K562 (cell line): ENCODE measurements around the gene VRK3. TPM values are rescaled to one million over a fixed set of nuclear protein-coding genes. Genes with fewer than 3 reads are reported as not detected.
A peak's percentile ranks its signal among the peaks of the same experiment; 100 is the strongest.

Source experiments
- ATAC-seq: fragments of 200-7000 bp; cut with Tn5 transposase; 3 replicates; pipeline ENCODE4 v1.9.1; 2020; ENCODE audit warnings: moderate library complexity
- BruUV-seq: library from RNA; stranded (reverse); fragments of 400-500 nt; replicated peaks from 2 replicates; lab custom pipeline; 2021; lab: Mats Ljungman, UMichigan
- CTCF ChIA-PET: fragments of 300-600 bp; formaldehyde crosslinking; extraction: SDS; loops from one replicate; lab custom pipeline; 2021; ENCODE audit warnings: low intra/inter-chr PET ratio; lab: Yijun Ruan, JAX
- POLR2A ChIA-PET: fragments of 300-600, 350-650 bp; sonication (Branson Sonifier 250); formaldehyde crosslinking; extraction: SDS; loops from one replicate; lab custom pipeline; 2021; ENCODE audit warnings: antibody characterized with exemption, inconsistent platforms; lab: Yijun Ruan, JAX
- DNase-seq, 4 experiments: peaks; one replicate each; pipeline versions ENCODE4 v3.0.0 to v3.0.0-alpha.2; 2011 to 2018; ENCODE audit warnings: low spot score in 3 of 4, mixed read lengths in 3 of 4; ENCODE audit errors: extremely low read depth in 1 of 4
- FAIRE-seq: peaks from 2 replicates; lab custom pipeline; 2011; peaks lifted over from hg19 to GRCh38; lab: Jason Lieb, UNC
- H2AFZ ChIP-seq: 2 replicates; pipeline ENCODE4 v1.6.0; 2011; ENCODE audit warnings: low read depth, low read length, control low read depth, inconsistent platforms
- H3K27ac ChIP-seq: fragments of 200-600 bp; 3 replicates; pipeline ENCODE4 v1.8.0; 2011; ENCODE audit warnings: low read depth, mild to moderate bottlenecking, control low read depth, inconsistent platforms, low read length, moderate library complexity, mixed read lengths; ENCODE audit errors: extremely low read depth
- H3K27me3 ChIP-seq, 2 experiments: fragments of 300-600 bp in 1 of 2; 2 replicates in 1 of 2; 3 replicates in 1 of 2; pipeline versions ENCODE4 v1.6.0 to v1.8.0; 2011; ENCODE audit warnings: inconsistent platforms in 2 of 2, low read length in 2 of 2, mild to moderate bottlenecking in 1 of 2, mixed read lengths in 1 of 2, moderate library complexity in 1 of 2; ENCODE audit not compliant: control insufficient read depth in 2 of 2, insufficient read depth in 2 of 2
- H3K36me3 ChIP-seq: fragments of 300-600 bp; 3 replicates; pipeline ENCODE4 v1.8.0; 2011; ENCODE audit warnings: mild to moderate bottlenecking, low read length, inconsistent platforms; ENCODE audit not compliant: control insufficient read depth, insufficient read depth
- H3K4me1 ChIP-seq, 2 experiments: fragments of 200-600 bp in 1 of 2; replicated peaks in 1 of 2; 2 replicates in 1 of 2; 3 replicates in 1 of 2; pipeline versions ENCODE4 v1.5.1 to v1.8.0; 2011; ENCODE audit warnings: inconsistent platforms in 2 of 2, low read length in 2 of 2, mild to moderate bottlenecking in 1 of 2, mixed read lengths in 1 of 2, moderate library complexity in 1 of 2; ENCODE audit not compliant: control insufficient read depth in 2 of 2, insufficient read depth in 2 of 2
- H3K4me2 ChIP-seq: 2 replicates; pipeline ENCODE4 v1.6.1; 2011; ENCODE audit warnings: low read length, control low read depth, inconsistent platforms, mixed read lengths; ENCODE audit not compliant: insufficient read depth
- H3K4me3 ChIP-seq: fragments of 200-600 bp; sonication (generic), shearing (Covaris generic); 2 replicates; pipeline ENCODE4 v1.5.1; 2016; ENCODE audit warnings: control low read depth, inconsistent platforms
- H3K79me2 ChIP-seq: fragments of 200-600 bp; 3 replicates; pipeline ENCODE4 v1.8.0; 2011; ENCODE audit warnings: low read length, inconsistent platforms; ENCODE audit not compliant: control insufficient read depth, insufficient read depth
- H3K9ac ChIP-seq, 2 experiments: 2 replicates each; pipeline versions ENCODE4 v1.6.0 to v1.6.1; 2011; ENCODE audit warnings: low read depth in 2 of 2, low read length in 2 of 2, control low read depth in 1 of 2, inconsistent platforms in 1 of 2, mild to moderate bottlenecking in 1 of 2, mixed read lengths in 1 of 2; ENCODE audit not compliant: insufficient read depth in 1 of 2
- H3K9me1 ChIP-seq: one replicate; pipeline ENCODE4 v1.6.0; 2011; ENCODE audit warnings: inconsistent platforms, mild to moderate bottlenecking, low read length, moderate library complexity; ENCODE audit not compliant: control insufficient read depth, insufficient read depth
- H3K9me3 ChIP-seq: replicated peaks from 2 replicates; pipeline ENCODE4 v1.5.1; 2011; ENCODE audit warnings: low read depth, low read length, inconsistent platforms; ENCODE audit not compliant: control insufficient read depth, insufficient read depth
- H4K20me1 ChIP-seq: replicated peaks from 2 replicates; pipeline ENCODE4 v1.6.1; 2011; ENCODE audit warnings: low read length, inconsistent platforms, mixed read lengths; ENCODE audit not compliant: control insufficient read depth, insufficient read depth
- CBFA2T2 ChIP-seq: fragments of 450-650 bp; conservative IDR thresholded peaks from 2 replicates; pipeline ENCODE4 v1.6.1; 2017; ENCODE audit warnings: mild to moderate bottlenecking
- ESRRA ChIP-seq: fragments of 450-650 bp; IDR thresholded peaks from 2 replicates; pipeline ENCODE4 v1.6.1; 2014; ENCODE audit warnings: low read depth, mild to moderate bottlenecking, moderate library complexity, borderline replicate concordance
- FOXA1 ChIP-seq: fragments of 450-650 bp; IDR thresholded peaks from 2 replicates; pipeline ENCODE4 v1.6.1; 2016; ENCODE audit warnings: mild to moderate bottlenecking, borderline replicate concordance
- GABPA ChIP-seq: fragments of 200-800 bp; sonication (Bioruptor generic); conservative IDR thresholded peaks from 2 replicates; pipeline ENCODE4 v1.6.1; 2016; ENCODE audit warnings: low read depth, missing genetic modification characterization, missing compliant biosample characterization
- L3MBTL2 ChIP-seq: fragments of 450-650 bp; IDR thresholded peaks from 2 replicates; pipeline ENCODE4 v1.6.1; 2016; ENCODE audit warnings: mild to moderate bottlenecking, moderate library complexity
- LEF1 ChIP-seq: fragments of 450-650 bp; IDR thresholded peaks from 2 replicates; pipeline ENCODE4 v1.6.1; 2016; ENCODE audit warnings: mild to moderate bottlenecking
- MAX ChIP-seq: sonication (generic); formaldehyde crosslinking; IDR thresholded peaks from 2 replicates; pipeline ENCODE4 v1.9.0; 2022; ENCODE audit warnings: mild to moderate bottlenecking, missing genetic modification reagents
- MCM2 ChIP-seq: fragments of 450-650 bp; IDR thresholded peaks from 2 replicates; pipeline ENCODE4 v1.6.1; 2017; ENCODE audit warnings: low read depth, mild to moderate bottlenecking
- MCM5 ChIP-seq: fragments of 450-650 bp; IDR thresholded peaks from 2 replicates; pipeline ENCODE4 v1.6.1; 2016; ENCODE audit warnings: low read depth
- MTA1 ChIP-seq: fragments of 450-650 bp; IDR thresholded peaks from 2 replicates; pipeline ENCODE4 v1.6.1; 2017; ENCODE audit warnings: borderline replicate concordance
- NFIC ChIP-seq: fragments of 450-650 bp; IDR thresholded peaks from 2 replicates; pipeline ENCODE4 v1.6.1; 2017; ENCODE audit warnings: mild to moderate bottlenecking, inconsistent platforms
- NR3C1 ChIP-seq: sonication (generic); formaldehyde crosslinking; IDR thresholded peaks from 2 replicates; pipeline ENCODE4 v1.8.1; 2022; ENCODE audit warnings: missing genetic modification reagents
- NR4A1 ChIP-seq, 2 experiments: fragments of 250-450 bp in 1 of 2; fragments of 450-650 bp in 1 of 2; sonication (Bioruptor Pico) in 1 of 2; IDR thresholded peaks; 2 replicates each; pipeline versions ENCODE4 v1.4.0 to v1.6.1; 2016 to 2020; ENCODE audit warnings: mild to moderate bottlenecking in 2 of 2, missing compliant biosample characterization in 1 of 2, missing genetic modification characterization in 1 of 2, moderate library complexity in 1 of 2
- PHF21A ChIP-seq: fragments of 450-650 bp; IDR thresholded peaks from 2 replicates; pipeline ENCODE4 v1.6.1; 2017; ENCODE audit warnings: low read depth, borderline replicate concordance
- RBM34 ChIP-seq: fragments of 200-400 bp; formaldehyde crosslinking; IDR thresholded peaks from 2 replicates; pipeline ENCODE4 v1.6.1; 2018; ENCODE audit warnings: low read length, borderline replicate concordance; ENCODE audit not compliant: insufficient read depth
- SNRNP70 ChIP-seq: fragments of 200-400 bp; formaldehyde crosslinking; optimal IDR thresholded peaks from 2 replicates; pipeline ENCODE3; 2017; ENCODE audit warnings: low read depth, low read length
- SREBF1 ChIP-seq: fragments of 150-350 bp; IDR thresholded peaks from 2 replicates; pipeline ENCODE4 v1.6.1; 2014; ENCODE audit warnings: antibody characterized with exemption, low read depth, low read length, borderline replicate concordance
- XRCC5 ChIP-seq: fragments of 200-400 bp; formaldehyde crosslinking; IDR thresholded peaks from 2 replicates; pipeline ENCODE4 v1.6.1; 2017; ENCODE audit warnings: low read depth, mild to moderate bottlenecking, low read length
- YBX1 ChIP-seq: fragments of 450-650 bp; IDR thresholded peaks from 2 replicates; pipeline ENCODE4 v1.7.1; 2016; ENCODE audit warnings: mild to moderate bottlenecking
- ZFX ChIP-seq: sonication (generic); formaldehyde crosslinking; IDR thresholded peaks from 2 replicates; pipeline ENCODE4 v1.8.0; 2022; ENCODE audit warnings: mild to moderate bottlenecking, missing genetic modification reagents, moderate library complexity
- ZNF134 ChIP-seq: fragments of 250-450 bp; sonication (Bioruptor Pico); conservative IDR thresholded peaks from 2 replicates; pipeline ENCODE4 v1.4.0; 2020
- ZNF644 ChIP-seq: fragments of 200-800 bp; sonication (Bioruptor generic); IDR thresholded peaks from 2 replicates; pipeline ENCODE4 v1.6.1; 2016; ENCODE audit warnings: low read depth, missing genetic modification characterization, missing compliant biosample characterization
- WGBS: fragments of 100-300 bp; shearing (Covaris generic); methylation state at CpG from one replicate; pipeline ENCODE4 v1.1.6; 2016; ENCODE audit warnings: low coverage, mixed read lengths; ENCODE audit not compliant: insufficient coverage; ENCODE audit errors: missing lambda C conversion rate; 5-methylcytosine and 5-hydroxymethylcytosine counted together
- in situ Hi-C: fragments of 300-500 bp; cut with MboI; formaldehyde crosslinking; loops from 4 replicates; pipeline ENCODE4 v1.15.0; 2018; ENCODE audit warnings: inconsistent platforms, mixed read lengths
- intact Hi-C: fragments of 100-400 bp; cut with micrococcal nuclease; formaldehyde crosslinking; loops from 2 replicates; pipeline ENCODE4 v1.14.2; 2022
- polyA plus RNA-seq, 8 experiments: library from polyadenylated mRNA; depleted of rRNA in 4 of 8; stranded (reverse) in 5 of 8; unstranded in 3 of 8; fragments of >200 nt; fragmentation: Nextera tagmentation in 2 of 8; fragmentation: Illumina TruSeq in 1 of 8; extraction: Ambion mirVana in 2 of 8; extraction: Trizol in 1 of 8; gene quantifications; 2 replicates each; pipeline versions ENCODE4 v1.2.1 to v1.2.3, GENCODE V29; 2011 to 2014; ENCODE audit warnings: inconsistent platforms in 1 of 8, missing spikeins in 1 of 8
- total RNA-seq, 7 experiments: library from RNA; depleted of rRNA in 6 of 7; stranded (reverse); fragments of >200 nt in 6 of 7; fragmentation: Illumina TruSeq in 2 of 7; extraction: Trizol in 2 of 7; gene quantifications; 2 replicates each; pipeline versions ENCODE4 v1.2.1 to v1.2.3, GENCODE V29; 2011 to 2021; ENCODE audit warnings: low replicate concordance in 1 of 7
- TF ChIP-seq, protein P1 (sequence below): sonication (generic); formaldehyde crosslinking; IDR thresholded peaks from 2 replicates; pipeline ENCODE4 v1.8.0; 2022; ENCODE audit warnings: missing genetic modification reagents, mild to moderate bottlenecking, borderline replicate concordance

The VRK3 gene
- total and polyA plus RNA-seq, 9 of the 15 experiments (the other 6 are each of a cell fraction or from before 2014, with no cell fraction given), result 25.6 to 94.3 (median 42.9) TPM

- TF ChIP-seq MCM2 (no peak), ZNF644 (tag) (no peak), ESRRA (peak; percentile 66), MTA1 (no peak), SREBF1 (no peak), LEF1 (no peak), ZFX (CRISPR knock-in tag) (no peak; the same call in 1 of the 2 replicates), L3MBTL2 (peak; percentile 11; the same call in 1 of the 2 replicates), MCM5 (no peak), NFIC (peak; percentile 48), ZNF134 (CRISPR knock-in tag) (no peak)
Measured at GRCh38 chr19:50046649-50047503, 21.7 kb upstream of the VRK3 start (continued).

DNA sequence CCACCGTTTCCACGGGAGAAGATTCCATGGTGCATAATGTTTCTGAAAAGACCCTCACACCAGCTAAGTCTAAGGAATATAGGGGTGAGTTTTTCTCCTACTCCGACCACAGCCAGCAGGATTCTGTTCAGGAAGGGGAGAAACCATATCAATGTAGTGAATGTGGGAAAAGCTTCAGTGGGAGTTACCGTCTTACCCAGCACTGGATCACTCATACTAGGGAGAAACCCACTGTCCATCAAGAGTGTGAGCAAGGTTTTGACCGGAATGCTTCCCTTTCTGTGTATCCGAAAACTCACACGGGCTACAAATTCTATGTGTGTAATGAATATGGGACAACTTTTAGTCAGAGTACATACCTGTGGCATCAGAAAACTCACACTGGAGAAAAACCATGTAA lies 19.8 kb upstream of the VRK3 start:
- BruUV-seq, result no TSS peak
- H3K9ac ChIP-seq, result no peak overlapping the region
- H3K27ac ChIP-seq, result no peak overlapping the region
- H3K9me3 ChIP-seq, result peaks cover 74% of the 10 kb centered on the region
- CTCF ChIA-PET, result no interaction called here
- no peaks in the 10 kb centered on the region; the same call in 2 of the 3 replicates for H3K79me2 ChIP-seq
- 93% methylated on average over 7 of the region's 7 CpGs for WGBS
- no peaks in the 10 kb centered on the region for H3K27me3 ChIP-seq
- no peak overlapping the region for H3K4me2 ChIP-seq
- H4K20me1 ChIP-seq, result no peaks in the 10 kb centered on the region
- H3K4me3 ChIP-seq, result no peak overlapping the region
- in situ Hi-C loops, result no loop called here
- H2AFZ ChIP-seq, result no peak overlapping the region
- no peak for FAIRE-seq
- POLR2A ChIA-PET, result no interaction called here
- no peak for ATAC-seq
- peaks cover 82% of the 10 kb centered on the region for H3K36me3 ChIP-seq
- intact Hi-C loops, result no loop called here
- H3K4me1 ChIP-seq, result peaks cover 0 to 3% of the 10 kb centered on the region in 2 experiments; a peak in 2 of 5 replicates
- no peak for DNase-seq
- H3K9me1 ChIP-seq, result no peaks in the 10 kb centered on the region
- no peak for TF ChIP-seq CBFA2T2
- TF ChIP-seq XRCC5, result no peak
- TF ChIP-seq SNRNP70, result no peak
- TF ChIP-seq MAX (CRISPR knock-in tag), result no peak
- TF ChIP-seq GABPA, result no peak
- TF ChIP-seq YBX1, result no peak
- TF ChIP-seq NR4A1 (CRISPR knock-in tag; IDR thresholded peaks at IDR 0.05), result no peak
- TF ChIP-seq NR4A1 (tag; IDR thresholded peaks at IDR 0.05), result no peak
- TF ChIP-seq FOXA1, result no peak
- TF ChIP-seq, protein P1, sequence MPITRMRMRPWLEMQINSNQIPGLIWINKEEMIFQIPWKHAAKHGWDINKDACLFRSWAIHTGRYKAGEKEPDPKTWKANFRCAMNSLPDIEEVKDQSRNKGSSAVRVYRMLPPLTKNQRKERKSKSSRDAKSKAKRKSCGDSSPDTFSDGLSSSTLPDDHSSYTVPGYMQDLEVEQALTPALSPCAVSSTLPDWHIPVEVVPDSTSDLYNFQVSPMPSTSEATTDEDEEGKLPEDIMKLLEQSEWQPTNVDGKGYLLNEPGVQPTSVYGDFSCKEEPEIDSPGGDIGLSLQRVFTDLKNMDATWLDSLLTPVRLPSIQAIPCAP, result no peak
- no peak for TF ChIP-seq RBM34
- no peak for TF ChIP-seq PHF21A
- TF ChIP-seq NR3C1 (CRISPR knock-in tag), result no peak
